Central memory CD4-positive, alpha-beta T cell (primary cell): ENCODE data around the gene FAM107B.
"Not testable (repeated sequence)": the region's sequence is repeated elsewhere in the genome, so short reads cannot be mapped to it uniquely, and the experiment has no call there.

Experiments
- DNase-seq: peaks from one replicate; pipeline ENCODE4 v3.0.0; 2022

Gene FAM107B

DNA sequence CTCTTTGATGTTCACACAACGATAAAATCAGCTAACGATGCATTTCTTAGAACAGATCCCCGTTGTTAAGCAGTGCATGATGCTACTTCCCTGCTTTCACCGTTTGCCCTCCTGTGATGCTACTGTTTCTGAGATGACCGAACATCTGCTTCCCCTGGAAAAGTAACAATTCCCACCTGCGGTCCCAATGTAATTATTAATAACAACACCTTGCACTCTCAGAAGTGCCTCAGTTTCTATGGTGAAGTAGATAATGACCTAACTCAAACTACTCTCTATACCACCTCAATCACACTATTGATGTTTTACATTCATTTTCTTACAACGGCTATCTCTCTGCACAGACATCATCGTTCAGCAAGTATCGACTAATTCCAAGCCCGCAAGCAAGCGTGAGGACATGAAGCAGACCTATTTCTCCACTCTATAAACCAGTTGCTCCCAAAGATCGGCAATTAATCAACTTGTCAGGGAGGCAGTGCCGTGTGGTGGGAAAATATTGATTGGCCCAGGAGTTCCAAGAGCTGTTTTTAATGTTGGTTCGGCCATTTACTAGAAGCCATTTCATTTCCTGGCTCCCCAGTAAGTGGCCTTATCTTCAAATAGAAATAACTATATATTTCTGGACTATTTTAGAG, 42.7 kb downstream of the FAM107B start:
- DNase-seq = no peak

DNA sequence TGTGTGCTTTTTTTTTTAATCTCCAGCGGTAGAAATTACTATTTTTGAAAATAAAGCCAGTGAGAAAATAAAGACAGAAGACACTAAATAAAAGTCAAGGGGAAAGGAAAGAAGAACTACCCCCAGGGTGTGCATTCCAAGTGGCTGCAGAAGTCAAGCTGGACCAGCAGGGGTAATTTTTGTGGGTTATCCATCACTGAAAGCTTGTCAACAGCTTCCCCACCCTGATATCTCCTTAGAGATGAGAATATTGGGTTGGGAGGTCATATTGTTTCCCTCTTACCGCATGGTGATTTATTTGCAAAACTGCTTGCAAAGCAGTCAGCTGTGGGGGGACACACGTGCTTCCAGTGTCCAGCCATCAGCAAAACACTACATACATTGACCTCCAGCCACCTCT, 46.4 kb downstream of the FAM107B start:
- DNase-seq = no peak

DNA sequence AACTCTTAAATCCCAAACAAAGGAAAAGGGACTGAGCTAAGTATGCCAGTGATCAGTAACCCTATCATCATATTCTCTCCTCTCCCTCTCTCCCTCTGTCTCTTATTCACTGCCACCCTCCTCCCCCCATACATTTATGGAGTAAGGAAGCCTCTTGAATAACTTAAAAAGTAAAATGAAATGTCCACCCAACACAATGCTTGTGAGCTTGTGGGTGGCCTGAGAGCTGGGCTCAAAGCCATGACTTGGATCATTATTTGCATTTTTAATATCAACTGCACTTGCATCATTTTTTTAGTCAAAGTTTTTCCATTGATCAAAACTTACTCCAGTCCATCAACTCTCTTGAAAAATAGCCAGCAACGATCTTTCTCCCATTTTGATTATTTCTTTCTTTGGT, 46.8 kb downstream of the FAM107B start:
- DNase-seq = no peak

- no peak for DNase-seq
Observed at GRCh38 chr10:14727465-14727864, 47.2 kb downstream of the FAM107B start.

GRCh38 chr10:14724931-14725330, 49.8 kb downstream of the FAM107B start:
- no peak for DNase-seq

DNA sequence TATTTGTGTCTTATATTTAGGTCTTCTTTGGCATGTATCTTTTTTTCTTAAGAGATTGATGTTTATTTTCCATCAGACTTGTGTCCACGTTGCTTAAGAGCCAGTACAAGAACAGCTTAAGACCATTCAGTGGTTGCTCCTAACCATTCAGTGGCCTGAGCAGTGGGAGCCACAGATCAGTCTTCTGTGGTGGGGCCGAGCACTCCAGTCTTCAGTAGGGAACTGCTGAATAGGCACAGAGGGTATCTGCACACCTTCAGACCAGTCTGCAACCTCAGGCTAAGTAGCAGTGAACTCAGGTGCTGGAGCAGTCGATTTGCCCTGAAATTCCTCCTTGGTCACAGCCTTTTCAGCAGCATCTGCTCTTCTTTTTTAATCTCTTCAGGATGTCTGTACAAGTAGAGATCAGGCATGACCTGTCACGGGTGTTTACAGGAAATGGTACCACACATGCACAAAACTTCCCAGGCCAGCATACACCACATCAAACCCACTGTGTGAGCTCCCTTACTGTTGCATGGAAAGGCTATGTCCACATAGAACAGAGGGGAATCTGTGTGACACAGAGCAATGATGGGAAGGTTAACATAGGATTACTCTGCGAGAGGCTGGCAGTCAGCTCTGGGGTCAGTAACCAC, 51.5 kb downstream of the FAM107B start:
- peak; percentile 41 for DNase-seq

DNA sequence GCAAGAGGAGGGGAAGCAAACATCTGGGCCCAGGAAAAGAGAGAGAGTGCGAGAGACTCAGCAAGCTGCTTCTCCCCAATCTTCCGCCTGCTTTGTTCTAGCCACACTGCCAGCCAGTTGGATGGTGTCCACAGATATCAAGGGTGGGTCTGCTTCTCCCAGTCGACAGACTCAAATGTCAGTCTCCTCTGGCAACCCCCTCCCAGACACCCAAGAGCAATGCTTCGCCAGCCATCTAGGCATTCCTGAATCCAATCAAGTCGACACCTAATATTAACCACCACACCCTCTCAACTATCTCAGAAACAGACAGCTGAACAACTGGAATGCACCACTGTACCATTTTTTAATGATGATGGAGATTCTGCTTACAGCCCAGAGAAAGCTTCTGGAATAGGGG, 57.1 kb downstream of the FAM107B start:
- no peak for DNase-seq

DNA sequence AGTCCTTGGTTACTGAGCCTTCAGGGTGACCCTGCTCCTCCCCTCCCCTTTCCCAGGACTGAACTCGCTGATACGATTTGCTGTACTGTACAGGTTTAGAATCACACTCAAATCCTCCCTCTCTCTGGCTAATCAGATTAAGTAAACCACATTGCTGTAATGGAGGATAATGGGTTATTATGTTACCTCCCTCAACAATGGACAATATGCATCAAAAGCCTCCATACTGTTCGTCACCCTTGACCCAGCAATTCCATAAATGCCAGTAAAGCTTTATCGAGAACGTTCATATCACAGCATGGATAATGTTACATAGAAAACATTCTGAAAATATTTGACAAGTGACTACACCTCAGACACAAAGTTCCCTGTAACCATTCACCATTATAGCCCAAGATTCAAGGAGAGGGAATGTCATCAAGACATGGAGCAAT, 61.7 kb downstream of the FAM107B start:
- no peak for DNase-seq

GRCh38 chr10:14709344-14709743, 65.4 kb downstream of the FAM107B start:
- not testable (repeated sequence) for DNase-seq

DNA sequence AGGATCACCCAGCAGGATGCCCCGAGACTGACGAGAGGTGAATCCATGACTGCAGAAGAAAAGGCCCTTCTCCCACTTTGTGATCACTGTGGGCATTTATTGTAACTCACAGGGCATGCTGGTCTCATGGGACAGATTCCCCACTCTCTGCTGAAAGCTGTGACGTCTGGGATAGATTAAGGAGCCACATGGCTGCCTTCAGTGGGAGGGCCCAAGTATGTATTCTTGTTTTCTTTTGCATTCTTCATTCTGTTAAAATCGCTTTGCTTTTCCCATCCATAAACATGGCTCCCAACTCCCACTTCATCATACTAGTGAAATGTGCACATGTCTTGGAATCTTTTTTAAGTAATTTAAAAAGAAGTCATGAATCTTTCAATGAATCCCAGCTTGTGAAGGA, 67.2 kb downstream of the FAM107B start:
- DNase-seq = no peak

- DNase-seq = no peak
Observed at GRCh38 chr10:14705548-14706230, 69.0 kb downstream of the FAM107B start.

DNA sequence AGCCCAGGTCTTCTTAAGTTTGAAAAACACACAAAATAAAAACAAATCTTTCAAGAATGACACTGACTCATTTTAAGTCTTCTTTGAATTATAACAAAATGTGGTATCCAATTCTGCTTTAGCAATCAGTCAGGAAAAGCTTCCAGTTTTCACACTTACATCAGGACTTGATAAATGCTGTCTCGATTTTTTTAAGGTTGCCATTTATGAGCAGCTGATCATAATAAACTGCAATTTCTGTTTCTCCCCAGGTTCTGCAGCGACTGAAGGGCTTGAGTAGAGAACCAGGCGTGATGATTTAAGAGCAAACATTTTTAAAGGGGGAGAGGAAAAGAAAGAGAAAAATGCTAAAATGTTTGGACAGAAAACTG, 71.1 kb downstream of the FAM107B start:
- DNase-seq = no peak

GRCh38 chr10:14701466-14701865, 73.2 kb downstream of the FAM107B start:
- DNase-seq = no peak

GRCh38 chr10:14700546-14700945, 74.2 kb downstream of the FAM107B start:
- DNase-seq = no peak

DNA sequence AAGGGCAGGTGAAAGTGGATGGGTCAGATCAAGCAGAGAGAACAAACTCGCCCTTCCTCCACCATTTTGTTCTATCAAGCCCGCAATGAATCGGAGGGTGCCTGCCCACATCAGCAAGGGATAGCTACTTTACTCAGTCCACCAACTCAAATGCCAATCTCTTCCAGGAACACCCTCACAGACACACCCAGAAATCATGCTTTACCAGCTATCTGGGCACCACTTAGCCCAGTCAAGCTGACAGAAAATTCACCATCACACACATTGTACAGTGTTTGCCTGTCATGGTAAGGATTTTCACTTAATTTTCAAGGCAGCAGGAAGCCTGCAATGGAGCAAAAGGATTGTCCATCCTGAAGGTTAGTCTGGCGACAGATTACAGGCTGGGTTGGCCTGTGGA, 75.2 kb downstream of the FAM107B start:
- DNase-seq = no peak

DNA sequence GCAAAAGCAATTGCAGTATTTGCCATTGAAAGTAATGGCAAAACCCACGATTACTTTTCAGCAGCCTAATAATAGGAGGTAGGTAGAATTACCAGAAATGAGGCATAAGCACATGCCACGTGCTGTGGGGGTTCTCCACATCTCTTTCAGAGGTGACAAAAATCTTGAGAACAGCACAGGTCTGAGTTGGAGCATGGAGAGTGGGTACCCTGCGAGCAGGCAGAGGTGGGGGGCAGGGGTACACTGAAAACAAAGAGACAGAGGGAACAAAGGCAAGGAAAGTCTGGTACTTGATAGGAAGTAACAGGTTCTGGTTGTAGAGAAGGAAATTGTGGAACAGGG, 75.9 kb downstream of the FAM107B start:
- DNase-seq = no peak

GRCh38 chr10:14698111-14698828, 76.4 kb downstream of the FAM107B start:
- no peak for DNase-seq

- DNase-seq = no peak
Observed at GRCh38 chr10:14697281-14697680, 77.4 kb downstream of the FAM107B start.

- DNase-seq = no peak
Observed at GRCh38 chr10:14696821-14697220, 77.9 kb downstream of the FAM107B start.

GRCh38 chr10:14695847-14696480, 78.7 kb downstream of the FAM107B start:
- no peak for DNase-seq

- DNase-seq = no peak
Observed at GRCh38 chr10:14693891-14694290, 80.8 kb downstream of the FAM107B start.

DNA sequence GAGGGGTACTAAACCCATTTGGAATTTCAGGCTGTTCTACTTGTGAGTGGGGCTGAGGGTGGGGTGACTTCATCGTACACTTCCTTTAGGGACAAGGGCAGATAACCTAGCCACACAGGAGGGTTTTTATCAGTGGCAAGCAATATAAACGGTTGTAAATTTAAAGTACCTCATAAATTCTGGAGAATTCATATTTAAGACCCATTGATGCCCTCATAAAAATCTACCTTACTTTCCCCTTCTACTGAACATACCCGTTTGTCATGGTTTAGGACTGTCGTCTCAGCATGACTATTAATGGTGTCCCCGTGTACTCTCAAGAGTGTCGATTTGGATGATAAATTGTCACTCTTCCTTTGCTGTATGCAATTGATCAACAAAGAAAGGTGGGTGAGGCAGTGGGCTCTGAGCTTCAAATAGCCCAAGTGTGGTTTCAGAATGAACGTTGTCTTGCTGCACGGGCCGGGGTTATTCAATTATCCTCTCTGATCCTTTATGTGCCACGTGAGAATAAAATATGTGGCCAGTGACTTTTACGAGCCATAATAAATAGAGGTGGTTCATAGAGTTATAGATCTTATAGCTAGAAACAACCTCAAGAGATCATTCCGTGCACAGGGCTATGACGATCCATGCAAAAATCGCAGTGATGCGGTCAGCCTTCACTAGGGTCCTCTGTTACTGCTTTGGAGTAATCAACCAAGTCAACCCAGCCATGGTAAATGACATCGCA, 82.2 kb downstream of the FAM107B start:
- no peak for DNase-seq

DNA sequence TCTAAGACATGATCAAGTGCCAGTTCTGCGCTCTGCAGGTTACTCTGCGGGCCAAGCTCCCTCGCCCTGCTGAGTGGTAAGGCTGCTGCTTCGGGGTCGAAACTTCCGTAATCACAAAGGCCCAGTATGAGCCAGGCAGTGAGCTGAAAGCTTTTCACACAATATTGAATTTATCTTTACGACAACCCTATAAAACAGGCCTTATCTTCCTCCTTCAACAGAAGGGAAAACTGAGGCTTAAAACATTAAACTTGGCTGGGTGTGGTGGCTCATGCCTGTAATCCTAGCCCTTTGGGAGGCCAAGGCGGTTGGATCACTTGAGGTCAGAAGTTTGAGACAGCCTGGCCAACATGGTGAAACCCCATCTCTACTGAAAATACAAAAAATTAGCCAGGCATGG, 83.3 kb downstream of the FAM107B start:
- no peak for DNase-seq
